Stimulated activated CD8-positive, alpha-beta memory T cell treated with anti-CD3 and anti-CD28 coated beads, Interleukin-7, amount 100 ng/mL, for 48 hours (primary cell): Measurements from ENCODE around the gene PRSS38.

Experiments used
- DNase-seq, 2 donors: peaks; one replicate each; pipeline ENCODE4 v3.0.0-alpha.2; 2020; ENCODE audit warnings: low read depth in 1 of 2; ENCODE audit errors: extremely low read depth in 1 of 2

Gene PRSS38

GRCh38 chr1:227792216-227793078 lies 23.0 kb upstream of the PRSS38 start:
- DNase-seq = no peak

- DNase-seq = no peak
These were observed 22.2 kb upstream of the PRSS38 start for GRCh38 chr1:227793079-227793947.

- no peak for DNase-seq
These were observed 21.3 kb upstream of the PRSS38 start for GRCh38 chr1:227793948-227794816.

- DNase-seq = no peak
These were observed 20.7 kb upstream of the PRSS38 start for GRCh38 chr1:227794817-227795192.

GRCh38 chr1:227795732-227796131 lies 19.7 kb upstream of the PRSS38 start:
- no peak for DNase-seq

- no peak for DNase-seq
These were observed 19.0 kb upstream of the PRSS38 start for GRCh38 chr1:227796359-227796915.

- no peak for DNase-seq
These were observed 18.3 kb upstream of the PRSS38 start for GRCh38 chr1:227797144-227797543.

- DNase-seq = no peak
These were observed 17.9 kb upstream of the PRSS38 start for GRCh38 chr1:227797625-227798024.

- no peak for DNase-seq
These were observed 17.2 kb upstream of the PRSS38 start for GRCh38 chr1:227798078-227798802.

- DNase-seq = no peak
These were observed 15.7 kb upstream of the PRSS38 start for GRCh38 chr1:227799756-227800155.

GRCh38 chr1:227803933-227804332 lies 11.5 kb upstream of the PRSS38 start:
- DNase-seq = no peak

GRCh38 chr1:227805606-227806197 lies 9.8 kb upstream of the PRSS38 start:
- no peak for DNase-seq

GRCh38 chr1:227808566-227808965 lies 6.9 kb upstream of the PRSS38 start:
- no peak for DNase-seq

GRCh38 chr1:227809026-227809425 lies 6.4 kb upstream of the PRSS38 start:
- DNase-seq = no peak

GRCh38 chr1:227813962-227814361 lies 1.5 kb upstream of the PRSS38 start:
- DNase-seq = no peak

- DNase-seq = no peak
These were observed 1.4 kb downstream of the PRSS38 start for GRCh38 chr1:227816750-227817446.

- DNase-seq = no peak
These were observed 8.1 kb downstream of the PRSS38 start for GRCh38 chr1:227823537-227823936.

- DNase-seq = no peak
These were observed 8.7 kb downstream of the PRSS38 start for GRCh38 chr1:227824204-227824603.

GRCh38 chr1:227828786-227829185 lies 13.3 kb downstream of the PRSS38 start:
- DNase-seq = no peak
